ENCODE measurements around the gene ELP5.

Gene ELP5

DNA sequence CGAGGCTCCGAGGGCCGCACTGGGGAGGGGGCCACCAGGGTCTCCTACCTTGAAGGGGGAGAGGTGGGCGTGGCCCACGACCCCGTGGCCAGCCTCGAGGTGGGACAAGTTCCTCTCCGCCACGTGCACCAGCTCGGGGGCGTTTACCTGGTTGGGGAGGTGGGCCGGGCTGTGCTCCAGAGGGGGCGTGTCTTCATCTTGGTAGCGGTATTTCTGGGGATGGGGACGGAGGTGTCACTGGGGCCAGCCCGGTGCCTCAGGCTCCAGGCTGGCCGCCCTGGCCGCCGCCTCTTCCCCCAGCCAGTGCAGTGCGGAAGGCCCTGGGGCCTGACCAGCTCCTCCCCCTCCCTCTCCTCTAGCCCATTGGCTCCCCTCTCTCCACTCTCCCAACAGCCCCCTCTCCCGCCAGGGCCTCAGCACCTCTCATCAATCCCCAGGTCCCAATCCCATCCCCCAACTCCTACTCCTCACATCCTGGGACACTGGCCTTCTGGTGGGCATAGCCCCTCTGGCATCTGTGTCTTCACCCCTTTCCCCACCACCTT is 43.9 kb upstream of the ELP5 start:
- DNase-seq (ENCODE audit: low spot score): no peak
- ChIA-PET CTCF (interaction anchor here (0.7 to 1.1 kb wide), 2 partner anchors 156 to 755 kb away, joined by 3 to 4 read pairs; no protein-coding TSS in a partner anchor), POLR2A (ENCODE audit: low non-redundant PET) (no interaction called here)
- H3K27ac ChIP-seq: no peak overlapping the region
- TF ChIP-seq CTCF (conservative IDR thresholded peaks at IDR 0.05; ENCODE audit: low read depth): no peak

DNA sequence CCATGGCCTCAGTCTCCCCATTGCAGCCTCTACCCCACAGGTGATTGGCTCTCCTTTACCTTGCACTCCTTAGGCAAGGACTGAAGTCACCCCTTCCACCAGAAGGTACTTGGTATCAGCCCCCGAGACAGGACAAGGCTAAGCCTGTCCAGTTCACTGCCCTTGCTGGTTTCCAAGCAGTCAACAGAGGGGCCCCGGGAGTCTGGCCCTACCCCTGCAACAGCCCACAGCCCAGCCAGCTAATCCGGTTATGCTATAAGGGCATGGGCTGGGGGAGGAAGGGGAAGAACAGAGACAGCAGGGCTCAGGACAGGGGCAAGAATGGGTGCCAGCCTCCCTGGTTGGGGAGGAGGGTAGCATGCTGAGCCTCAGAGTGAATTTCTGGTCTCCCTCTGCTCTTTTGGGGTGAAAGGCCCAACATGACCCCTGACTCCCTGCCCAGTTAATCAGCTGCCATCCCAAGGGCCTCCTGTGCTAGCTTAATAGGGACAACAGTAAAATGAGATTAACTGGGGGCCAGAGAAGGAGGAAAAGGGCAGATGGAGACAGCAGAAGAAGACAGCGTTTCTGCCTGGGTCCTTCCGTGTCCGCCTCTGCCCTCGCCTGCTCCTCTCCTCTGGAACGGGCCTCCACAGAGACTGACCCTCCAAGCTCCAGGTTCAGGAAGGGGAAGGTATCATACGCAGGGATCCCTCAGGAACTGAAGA is 43.1 kb upstream of the ELP5 start:
- ChIA-PET POLR2A (ENCODE audit: low non-redundant PET) (no interaction called here), CTCF (interaction anchor here (0.7 to 1.1 kb wide), 2 partner anchors 157 to 184 kb away, joined by 3 read pairs; no protein-coding TSS in a partner anchor)
- TF ChIP-seq CTCF (conservative IDR thresholded peaks at IDR 0.05; ENCODE audit: low read depth): no peak
- DNase-seq (ENCODE audit: low spot score): no peak
- H3K27ac ChIP-seq: no peak overlapping the region

DNA sequence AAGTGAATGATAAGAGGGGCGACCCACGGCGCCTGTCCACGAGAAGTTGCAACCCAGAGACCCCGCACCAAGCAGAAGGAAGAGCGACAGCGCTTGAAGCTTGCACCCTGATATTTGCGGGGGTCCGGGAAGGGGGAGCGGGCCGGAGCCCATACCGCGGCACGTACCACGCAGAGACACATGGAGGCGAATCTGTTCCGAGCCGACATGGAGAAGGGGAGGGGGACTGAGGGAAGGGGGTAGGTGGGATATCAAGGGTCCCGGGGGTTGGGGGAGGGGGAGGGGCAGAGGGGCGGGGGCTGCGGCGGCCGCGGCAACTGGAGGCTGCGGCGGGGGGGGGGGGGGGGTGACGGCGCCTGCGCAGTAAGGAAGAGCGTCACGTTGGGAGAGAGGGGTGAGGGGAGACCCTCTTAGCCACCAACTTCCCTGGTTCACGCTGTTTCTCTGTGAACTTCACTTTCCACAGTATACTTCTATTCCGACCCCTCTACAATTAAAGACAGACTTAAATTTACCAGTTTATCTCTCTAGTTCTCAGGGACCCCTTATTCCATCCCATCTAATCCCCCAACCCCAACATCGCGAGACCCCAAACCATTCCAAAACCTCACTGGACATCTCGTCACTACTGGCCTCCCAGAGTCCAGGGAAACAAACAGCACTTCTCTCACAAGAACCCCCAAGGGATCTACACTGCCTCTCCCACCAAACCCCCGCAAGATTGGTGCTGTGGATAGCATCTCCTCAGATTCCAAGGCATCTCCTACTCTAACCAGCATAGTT is 40.3 kb upstream of the ELP5 start:
- POLR2A ChIA-PET (ENCODE audit: low non-redundant PET): no interaction called here
- H3K27ac ChIP-seq: no peak overlapping the region

GRCh38 chr17:7213895-7214299 is 38.1 kb upstream of the ELP5 start:
- peak overlapping the region; percentile 99 for H3K27ac ChIP-seq
- peak; percentile 73 for DNase-seq (ENCODE audit: low spot score)
- TF ChIP-seq CTCF (conservative IDR thresholded peaks at IDR 0.05; ENCODE audit: low read depth): no peak
- POLR2A ChIA-PET (ENCODE audit: low non-redundant PET): no interaction called here
- CTCF ChIA-PET: no interaction called here

More for the DNA sequence above, 40.3 kb upstream of the ELP5 start:
- CTCF ChIA-PET: no interaction called here
- DNase-seq (ENCODE audit: low spot score): no peak
- TF ChIP-seq CTCF (conservative IDR thresholded peaks at IDR 0.05; ENCODE audit: low read depth): no peak

DNA sequence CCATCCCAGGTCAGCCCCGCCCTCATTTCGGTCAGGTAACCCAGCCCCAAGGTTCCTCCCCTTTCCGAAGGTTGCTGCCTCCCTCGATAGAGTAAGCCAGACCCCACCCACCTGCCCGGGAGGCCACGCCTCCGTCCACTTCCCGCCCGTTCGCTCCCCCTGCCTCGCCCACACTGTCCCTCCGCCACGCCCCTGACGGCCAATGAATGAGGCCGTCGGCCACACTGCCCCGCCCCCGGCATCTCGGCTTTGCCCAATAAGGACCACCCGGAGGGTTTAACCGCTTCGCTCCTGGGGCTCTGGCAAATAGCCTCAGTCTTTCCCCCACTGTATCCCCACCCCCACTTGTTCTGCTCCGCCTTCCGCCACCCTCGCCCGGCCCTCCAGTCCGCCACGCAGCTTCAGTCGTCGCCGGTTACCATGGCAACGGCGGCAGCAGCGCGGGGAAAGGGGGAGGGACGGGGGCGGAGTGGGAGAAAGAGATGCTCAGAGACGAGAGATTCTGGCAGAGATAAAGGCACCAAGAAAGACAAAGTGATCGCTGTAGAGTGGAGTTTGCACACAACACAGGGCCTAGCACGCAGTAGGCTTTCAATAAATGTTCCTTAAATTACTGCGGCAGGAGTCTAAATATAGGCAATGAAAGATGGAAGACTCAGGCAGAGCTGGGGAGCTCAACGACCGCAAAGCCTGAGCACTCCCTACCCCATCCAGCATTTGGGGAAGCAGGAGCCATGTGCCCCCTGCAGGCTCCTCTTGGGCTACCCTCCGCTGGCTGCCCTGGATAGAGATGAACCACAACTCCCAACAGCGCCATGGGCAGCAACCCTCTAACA is 37.5 kb upstream of the ELP5 start:
- peak; percentile 60 for TF ChIP-seq CTCF (conservative IDR thresholded peaks at IDR 0.05; ENCODE audit: low read depth)
- peak; percentile 98 for DNase-seq (ENCODE audit: low spot score)
- POLR2A ChIA-PET (ENCODE audit: low non-redundant PET): no interaction called here
- H3K27ac ChIP-seq: peak overlapping the region; percentile 99
- CTCF ChIA-PET: interaction anchor here (0.6 kb wide), 1 partner anchor 101 kb away, joined by 3 read pairs; no protein-coding TSS in a partner anchor
